ENCODE results near the gene SF3B1.
"Not testable (repeated sequence)": the region's sequence is repeated elsewhere in the genome, so short reads cannot be mapped to it uniquely, and the experiment has no call there.

SF3B1 gene

GRCh38 chr2:197442857-197443256 lies 8.0 kb upstream of the SF3B1 start:
- H3K9me3 Mint-ChIP-seq, result no peaks in the 10 kb centered on the region
- no peak for TF ChIP-seq CTCF (IDR thresholded peaks at IDR 0.05)
- H3K27ac Mint-ChIP-seq, result no peak overlapping the region
- H3K27me3 Mint-ChIP-seq (ENCODE audit: low read depth, poor library complexity), result peaks cover 13% of the 10 kb centered on the region
- H3K4me1 Mint-ChIP-seq, result peaks cover 8% of the 10 kb centered on the region
- no peaks in the 10 kb centered on the region for H3K36me3 Mint-ChIP-seq (ENCODE audit: low read depth)
- no peak overlapping the region for H3K4me3 Mint-ChIP-seq
- no peak for DNase-seq

GRCh38 chr2:197437380-197437779 lies 2.6 kb upstream of the SF3B1 start:
- TF ChIP-seq CTCF (IDR thresholded peaks at IDR 0.05), result no peak
- Mint-ChIP-seq H3K36me3 (ENCODE audit: low read depth) (no peaks in the 10 kb centered on the region), H3K27ac (no peak overlapping the region), H3K4me3 (peak overlapping the region; percentile 8), H3K9me3 (no peaks in the 10 kb centered on the region), H3K27me3 (ENCODE audit: low read depth, poor library complexity) (peaks cover 10% of the 10 kb centered on the region), H3K4me1 (peaks cover 30% of the 10 kb centered on the region)
- no peak for DNase-seq

GRCh38 chr2:197435598-197436420 lies 981 bp upstream of the SF3B1 start:
- peak overlapping the region; percentile 100 for H3K27ac Mint-ChIP-seq

DNA sequence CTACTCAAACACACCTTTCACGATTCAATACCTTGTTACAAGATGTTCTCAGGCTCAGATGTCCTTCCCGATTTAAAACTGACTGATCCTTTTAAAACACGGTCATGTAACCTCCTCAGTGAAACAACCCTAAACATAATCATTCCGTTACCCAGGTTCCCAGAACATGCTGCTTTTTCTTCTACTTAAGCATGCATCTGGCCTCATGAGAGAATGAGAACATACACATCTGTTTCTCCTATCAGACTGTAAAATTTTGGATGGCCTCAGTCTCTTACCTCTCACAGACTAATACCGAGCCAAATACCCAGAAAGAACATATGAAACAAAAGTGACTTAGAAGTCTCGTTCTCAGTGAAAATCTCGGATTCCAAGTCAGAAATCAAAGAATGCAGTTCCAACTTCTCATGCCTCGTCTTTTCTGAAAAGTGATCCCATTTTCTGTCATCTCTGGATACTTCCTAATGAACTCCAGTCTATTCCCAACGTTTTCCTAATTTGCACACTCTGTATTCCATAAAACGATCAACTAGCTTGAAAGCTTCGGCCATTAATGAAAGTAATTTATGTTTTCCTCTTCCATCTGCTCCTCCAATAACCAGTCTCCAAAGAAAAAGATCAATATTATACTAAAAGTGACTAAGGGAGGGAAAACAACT lies 919 bp downstream of the SF3B1 start:
- no peak for DNase-seq
- peak overlapping the region; percentile 100 for H3K27ac Mint-ChIP-seq
- peaks cover 53% of the 10 kb centered on the region for H3K4me1 Mint-ChIP-seq
- TF ChIP-seq CTCF (IDR thresholded peaks at IDR 0.05), result no peak
- H3K27me3 Mint-ChIP-seq (ENCODE audit: low read depth, poor library complexity), result no peaks in the 10 kb centered on the region
- no peaks in the 10 kb centered on the region for H3K9me3 Mint-ChIP-seq
- H3K4me3 Mint-ChIP-seq, result peak overlapping the region; percentile 96
- peaks cover 22% of the 10 kb centered on the region for H3K36me3 Mint-ChIP-seq (ENCODE audit: low read depth)

More at GRCh38 chr2:197435598-197436420, 981 bp upstream of the SF3B1 start:
- Mint-ChIP-seq H3K4me1 (peaks cover 46% of the 10 kb centered on the region), H3K9me3 (no peaks in the 10 kb centered on the region), H3K27me3 (ENCODE audit: low read depth, poor library complexity) (peaks cover 1% of the 10 kb centered on the region), H3K36me3 (ENCODE audit: low read depth) (peaks cover 7% of the 10 kb centered on the region), H3K4me3 (peak overlapping the region; percentile 96)
- no peak for DNase-seq
- no peak for TF ChIP-seq CTCF (IDR thresholded peaks at IDR 0.05)

DNA sequence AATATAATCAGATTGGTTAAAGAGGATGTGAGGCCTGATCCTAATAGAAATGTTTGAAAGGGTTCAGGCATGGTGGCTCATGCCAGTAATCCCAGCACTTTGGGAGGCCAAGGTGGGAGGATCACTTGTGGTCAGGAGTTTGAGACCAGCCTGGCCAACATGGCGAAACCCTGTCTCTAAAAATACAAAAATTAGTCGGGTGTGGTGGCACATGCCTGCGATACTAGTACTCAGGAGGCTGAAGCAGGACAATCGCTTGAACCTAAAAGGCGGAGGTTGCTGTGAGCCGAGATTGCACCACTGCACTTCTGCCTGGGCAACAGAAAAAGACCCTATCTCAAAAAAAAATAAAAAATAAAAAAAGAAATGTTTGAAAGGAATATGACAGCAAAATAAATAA lies 2.3 kb downstream of the SF3B1 start:
- not testable (repeated sequence) for H3K27me3 Mint-ChIP-seq (ENCODE audit: low read depth, poor library complexity); DNase-seq; H3K27ac Mint-ChIP-seq; H3K9me3 Mint-ChIP-seq
- peaks cover 30% of the 10 kb centered on the region for H3K36me3 Mint-ChIP-seq (ENCODE audit: low read depth)
- H3K4me3 Mint-ChIP-seq, result peak overlapping the region; percentile 96
- H3K4me1 Mint-ChIP-seq, result peaks cover 60% of the 10 kb centered on the region

- Mint-ChIP-seq H3K27me3 (ENCODE audit: low read depth, poor library complexity) (no peaks in the 10 kb centered on the region), H3K4me1 (peaks cover 60% of the 10 kb centered on the region), H3K27ac (peak overlapping the region; percentile 54), H3K4me3 (peak overlapping the region; percentile 96), H3K36me3 (ENCODE audit: low read depth) (peaks cover 30% of the 10 kb centered on the region), H3K9me3 (no peaks in the 10 kb centered on the region)
- DNase-seq, result no peak
- TF ChIP-seq CTCF (IDR thresholded peaks at IDR 0.05), result no peak
Observed at GRCh38 chr2:197431858-197432257, 3.0 kb downstream of the SF3B1 start.
